GM23338 (cell line): ENCODE results near the gene SCART1. TPM values are rescaled to one million over a fixed set of nuclear protein-coding genes. Genes with fewer than 3 reads are reported as not detected.

Experiments used
- ATAC-seq: fragments of 200-7000 bp; cut with Tn5 transposase; 3 replicates; pipeline ENCODE4 v1.9.1; 2020
- DNase-seq: peaks from one replicate; pipeline ENCODE4 v3.0.0-alpha.2; 2015; ENCODE audit warnings: low spot score
- H2AFZ ChIP-seq: fragments of 200-600 bp; sonication (generic); 2 replicates; pipeline ENCODE4 v1.8.0; 2016; ENCODE audit warnings: antibody characterized with exemption, mild to moderate bottlenecking, moderate library complexity
- H3F3A ChIP-seq: fragments of 200-600 bp; sonication (generic); replicated peaks from 2 replicates; pipeline ENCODE4 v1.8.0; 2017; ENCODE audit warnings: antibody characterized with exemption, mixed run types, low read depth
- H3K27ac ChIP-seq: fragments of 200-600 bp; sonication (generic); 2 replicates; pipeline ENCODE4 v1.6.1; 2016; ENCODE audit warnings: low read depth
- H3K27me3 ChIP-seq: fragments of 200-600 bp; sonication (generic); 2 replicates; pipeline ENCODE4 v1.8.0; 2016; ENCODE audit warnings: mild to moderate bottlenecking, mixed run types, moderate library complexity; ENCODE audit not compliant: insufficient read depth
- H3K36me3 ChIP-seq: fragments of 200-600 bp; sonication (generic); 2 replicates; pipeline ENCODE4 v1.8.0; 2016; ENCODE audit warnings: mild to moderate bottlenecking; ENCODE audit not compliant: insufficient read depth
- H3K4me1 ChIP-seq: fragments of 200-600 bp; sonication (generic); 2 replicates; pipeline ENCODE4 v1.8.0; 2016; ENCODE audit warnings: mild to moderate bottlenecking, moderate library complexity; ENCODE audit not compliant: insufficient read depth
- H3K4me2 ChIP-seq: fragments of 200-600 bp; sonication (generic); 2 replicates; pipeline ENCODE4 v1.7.1; 2017; ENCODE audit warnings: mixed run types
- H3K4me3 ChIP-seq: fragments of 200-600 bp; sonication (generic); 2 replicates; pipeline ENCODE4 v1.6.1; 2016; ENCODE audit warnings: mixed run types
- H3K79me2 ChIP-seq: fragments of 200-600 bp; sonication (generic); replicated peaks from 2 replicates; pipeline ENCODE4 v1.8.0; 2017; ENCODE audit warnings: mild to moderate bottlenecking; ENCODE audit not compliant: insufficient read depth
- H3K9me2 ChIP-seq: fragments of 200-600 bp; sonication (generic); 2 replicates; pipeline ENCODE4 v1.8.0; 2017; ENCODE audit not compliant: insufficient read depth
- H4K20me1 ChIP-seq: fragments of 200-600 bp; sonication (generic); replicated peaks from 2 replicates; pipeline ENCODE4 v1.8.0; 2017; ENCODE audit warnings: mild to moderate bottlenecking; ENCODE audit not compliant: insufficient read depth
- H3K27ac Mint-ChIP-seq: 2 replicates; pipeline ENCODE4 v1.8.0; 2020; ENCODE audit warnings: inconsistent platforms, mild to moderate bottlenecking, moderate library complexity, mixed read lengths
- H3K27me3 Mint-ChIP-seq: 3 replicates; pipeline ENCODE4 v1.8.0; 2022; ENCODE audit warnings: low read depth, mild to moderate bottlenecking, moderate library complexity, mixed read lengths, inconsistent platforms; ENCODE audit not compliant: insufficient read depth, poor library complexity
- H3K36me3 Mint-ChIP-seq: 3 replicates; pipeline ENCODE4 v1.8.0; 2021; ENCODE audit warnings: low read depth, mild to moderate bottlenecking, inconsistent platforms, moderate library complexity, mixed read lengths
- H3K4me1 Mint-ChIP-seq: 3 replicates; pipeline ENCODE4 v1.8.0; 2020; ENCODE audit warnings: mild to moderate bottlenecking, inconsistent platforms, mixed read lengths
- H3K4me3 Mint-ChIP-seq: 3 replicates; pipeline ENCODE4 v1.8.0; 2021; ENCODE audit warnings: moderate library complexity, mild to moderate bottlenecking, inconsistent platforms, mixed read lengths
- H3K9me3 Mint-ChIP-seq: 3 replicates; pipeline ENCODE4 v1.8.0; 2020; ENCODE audit warnings: moderate library complexity, mild to moderate bottlenecking, inconsistent platforms, mixed read lengths
- POLR2AphosphoS5 ChIP-seq: IDR thresholded peaks from 2 replicates; pipeline ENCODE4 v1.6.1; 2016; ENCODE audit warnings: antibody characterized with exemption, low read depth
- REST ChIP-seq: IDR thresholded peaks from one replicate; pipeline ENCODE4 v1.6.1; 2018; ENCODE audit warnings: antibody characterized with exemption; ENCODE audit not compliant: unreplicated experiment
- polyA plus RNA-seq: library from polyadenylated mRNA; unstranded; fragments of >200 nt; fragmentation: Nextera tagmentation; extraction: Ambion mirVana; gene quantifications from 2 replicates; pipeline ENCODE4 v1.2.1, GENCODE V29; 2016
- total RNA-seq: library from RNA; depleted of rRNA; stranded (reverse); fragments of >200 nt; shearing (Covaris generic); gene quantifications from 2 replicates; pipeline ENCODE4 v1.2.3, GENCODE V29; 2014
- TF ChIP-seq, protein P1 (sequence below): fragments of 250-450 bp; sonication (Bioruptor Pico); IDR thresholded peaks from 2 replicates; pipeline ENCODE4 v1.5.0; 2020; ENCODE audit warnings: mild to moderate bottlenecking, moderate library complexity
- TF ChIP-seq, protein P2 (sequence below), 2 experiments: fragments of 200-600 bp in 1 of 2; sonication (generic) in 1 of 2; conservative IDR thresholded peaks; 2 replicates each; pipeline versions ENCODE4 v1.5.1 to v1.6.1; 2016 to 2017; ENCODE audit warnings: antibody characterized with exemption in 2 of 2, low read depth in 2 of 2, mild to moderate bottlenecking in 2 of 2, moderate library complexity in 1 of 2

The SCART1 gene
- total and polyA plus RNA-seq, 2 experiments from 2014 or later, result 0.59 TPM; not detected in 1

GRCh38 chr10:133484818-133485217 lies 31.1 kb downstream of the SCART1 start:
- no peak for ATAC-seq
- no peaks in the 10 kb centered on the region for H3K4me1 Mint-ChIP-seq
- H4K20me1 ChIP-seq, result no peaks in the 10 kb centered on the region
- H3K4me3 ChIP-seq, result no peak overlapping the region
- no peak overlapping the region for H3K4me2 ChIP-seq
- H3K27me3 ChIP-seq, result no peaks in the 10 kb centered on the region
- peaks cover 4% of the 10 kb centered on the region for H3K27me3 Mint-ChIP-seq
- H3F3A ChIP-seq, result no peaks in the 10 kb centered on the region
- no peak for DNase-seq
- no peak for TF ChIP-seq POLR2AphosphoS5
- TF ChIP-seq, protein P1, sequence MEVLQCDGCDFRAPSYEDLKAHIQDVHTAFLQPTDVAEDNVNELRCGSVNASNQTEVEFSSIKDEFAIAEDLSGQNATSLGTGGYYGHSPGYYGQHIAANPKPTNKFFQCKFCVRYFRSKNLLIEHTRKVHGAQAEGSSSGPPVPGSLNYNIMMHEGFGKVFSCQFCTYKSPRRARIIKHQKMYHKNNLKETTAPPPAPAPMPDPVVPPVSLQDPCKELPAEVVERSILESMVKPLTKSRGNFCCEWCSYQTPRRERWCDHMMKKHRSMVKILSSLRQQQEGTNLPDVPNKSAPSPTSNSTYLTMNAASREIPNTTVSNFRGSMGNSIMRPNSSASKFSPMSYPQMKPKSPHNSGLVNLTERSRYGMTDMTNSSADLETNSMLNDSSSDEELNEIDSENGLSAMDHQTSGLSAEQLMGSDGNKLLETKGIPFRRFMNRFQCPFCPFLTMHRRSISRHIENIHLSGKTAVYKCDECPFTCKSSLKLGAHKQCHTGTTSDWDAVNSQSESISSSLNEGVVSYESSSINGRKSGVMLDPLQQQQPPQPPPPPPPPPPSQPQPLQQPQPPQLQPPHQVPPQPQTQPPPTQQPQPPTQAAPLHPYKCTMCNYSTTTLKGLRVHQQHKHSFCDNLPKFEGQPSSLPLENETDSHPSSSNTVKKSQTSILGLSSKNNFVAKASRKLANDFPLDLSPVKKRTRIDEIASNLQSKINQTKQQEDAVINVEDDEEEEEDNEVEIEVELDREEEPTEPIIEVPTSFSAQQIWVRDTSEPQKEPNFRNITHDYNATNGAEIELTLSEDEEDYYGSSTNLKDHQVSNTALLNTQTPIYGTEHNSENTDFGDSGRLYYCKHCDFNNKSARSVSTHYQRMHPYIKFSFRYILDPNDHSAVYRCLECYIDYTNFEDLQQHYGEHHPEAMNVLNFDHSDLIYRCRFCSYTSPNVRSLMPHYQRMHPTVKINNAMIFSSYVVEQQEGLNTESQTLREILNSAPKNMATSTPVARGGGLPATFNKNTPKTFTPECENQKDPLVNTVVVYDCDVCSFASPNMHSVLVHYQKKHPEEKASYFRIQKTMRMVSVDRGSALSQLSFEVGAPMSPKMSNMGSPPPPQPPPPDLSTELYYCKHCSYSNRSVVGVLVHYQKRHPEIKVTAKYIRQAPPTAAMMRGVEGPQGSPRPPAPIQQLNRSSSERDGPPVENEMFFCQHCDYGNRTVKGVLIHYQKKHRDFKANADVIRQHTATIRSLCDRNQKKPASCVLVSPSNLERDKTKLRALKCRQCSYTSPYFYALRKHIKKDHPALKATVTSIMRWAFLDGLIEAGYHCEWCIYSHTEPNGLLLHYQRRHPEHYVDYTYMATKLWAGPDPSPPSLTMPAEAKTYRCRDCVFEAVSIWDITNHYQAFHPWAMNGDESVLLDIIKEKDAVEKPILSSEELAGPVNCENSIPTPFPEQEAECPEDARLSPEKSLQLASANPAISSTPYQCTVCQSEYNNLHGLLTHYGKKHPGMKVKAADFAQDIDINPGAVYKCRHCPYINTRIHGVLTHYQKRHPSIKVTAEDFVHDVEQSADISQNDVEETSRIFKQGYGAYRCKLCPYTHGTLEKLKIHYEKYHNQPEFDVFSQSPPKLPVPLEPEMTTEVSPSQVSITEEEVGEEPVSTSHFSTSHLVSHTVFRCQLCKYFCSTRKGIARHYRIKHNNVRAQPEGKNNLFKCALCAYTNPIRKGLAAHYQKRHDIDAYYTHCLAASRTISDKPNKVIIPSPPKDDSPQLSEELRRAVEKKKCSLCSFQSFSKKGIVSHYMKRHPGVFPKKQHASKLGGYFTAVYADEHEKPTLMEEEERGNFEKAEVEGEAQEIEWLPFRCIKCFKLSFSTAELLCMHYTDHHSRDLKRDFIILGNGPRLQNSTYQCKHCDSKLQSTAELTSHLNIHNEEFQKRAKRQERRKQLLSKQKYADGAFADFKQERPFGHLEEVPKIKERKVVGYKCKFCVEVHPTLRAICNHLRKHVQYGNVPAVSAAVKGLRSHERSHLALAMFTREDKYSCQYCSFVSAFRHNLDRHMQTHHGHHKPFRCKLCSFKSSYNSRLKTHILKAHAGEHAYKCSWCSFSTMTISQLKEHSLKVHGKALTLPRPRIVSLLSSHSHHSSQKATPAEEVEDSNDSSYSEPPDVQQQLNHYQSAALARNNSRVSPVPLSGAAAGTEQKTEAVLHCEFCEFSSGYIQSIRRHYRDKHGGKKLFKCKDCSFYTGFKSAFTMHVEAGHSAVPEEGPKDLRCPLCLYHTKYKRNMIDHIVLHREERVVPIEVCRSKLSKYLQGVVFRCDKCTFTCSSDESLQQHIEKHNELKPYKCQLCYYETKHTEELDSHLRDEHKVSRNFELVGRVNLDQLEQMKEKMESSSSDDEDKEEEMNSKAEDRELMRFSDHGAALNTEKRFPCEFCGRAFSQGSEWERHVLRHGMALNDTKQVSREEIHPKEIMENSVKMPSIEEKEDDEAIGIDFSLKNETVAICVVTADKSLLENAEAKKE (CRISPR knock-in tag), result no peak
- no peaks in the 10 kb centered on the region; the same call in 1 of the 2 replicates for H3K36me3 ChIP-seq
- no peaks in the 10 kb centered on the region for H3K9me2 ChIP-seq
- peaks cover 82% of the 10 kb centered on the region for H3K9me3 Mint-ChIP-seq
- H2AFZ ChIP-seq, result no peak overlapping the region
- no peak overlapping the region for H3K4me3 Mint-ChIP-seq
- H3K27ac Mint-ChIP-seq, result no peak overlapping the region
- H3K27ac ChIP-seq, result no peak overlapping the region
- peaks cover 6% of the 10 kb centered on the region; the same call in 2 of the 3 replicates for H3K36me3 Mint-ChIP-seq
- H3K4me1 ChIP-seq, result no peaks in the 10 kb centered on the region
- H3K79me2 ChIP-seq, result no peaks in the 10 kb centered on the region

GRCh38 chr10:133487085-133487484 lies 33.3 kb downstream of the SCART1 start:
- no peak for ATAC-seq
- H3K27me3 Mint-ChIP-seq, result peaks cover 4% of the 10 kb centered on the region

More at GRCh38 chr10:133487085-133487484, 33.3 kb downstream of the SCART1 start:
- no peak overlapping the region for H3K4me3 Mint-ChIP-seq
- no peaks in the 10 kb centered on the region for H3K4me1 Mint-ChIP-seq
- H4K20me1 ChIP-seq, result no peaks in the 10 kb centered on the region
- no peak overlapping the region for H3K4me2 ChIP-seq
- peaks cover 86% of the 10 kb centered on the region for H3K9me3 Mint-ChIP-seq
- TF ChIP-seq, protein P2, sequence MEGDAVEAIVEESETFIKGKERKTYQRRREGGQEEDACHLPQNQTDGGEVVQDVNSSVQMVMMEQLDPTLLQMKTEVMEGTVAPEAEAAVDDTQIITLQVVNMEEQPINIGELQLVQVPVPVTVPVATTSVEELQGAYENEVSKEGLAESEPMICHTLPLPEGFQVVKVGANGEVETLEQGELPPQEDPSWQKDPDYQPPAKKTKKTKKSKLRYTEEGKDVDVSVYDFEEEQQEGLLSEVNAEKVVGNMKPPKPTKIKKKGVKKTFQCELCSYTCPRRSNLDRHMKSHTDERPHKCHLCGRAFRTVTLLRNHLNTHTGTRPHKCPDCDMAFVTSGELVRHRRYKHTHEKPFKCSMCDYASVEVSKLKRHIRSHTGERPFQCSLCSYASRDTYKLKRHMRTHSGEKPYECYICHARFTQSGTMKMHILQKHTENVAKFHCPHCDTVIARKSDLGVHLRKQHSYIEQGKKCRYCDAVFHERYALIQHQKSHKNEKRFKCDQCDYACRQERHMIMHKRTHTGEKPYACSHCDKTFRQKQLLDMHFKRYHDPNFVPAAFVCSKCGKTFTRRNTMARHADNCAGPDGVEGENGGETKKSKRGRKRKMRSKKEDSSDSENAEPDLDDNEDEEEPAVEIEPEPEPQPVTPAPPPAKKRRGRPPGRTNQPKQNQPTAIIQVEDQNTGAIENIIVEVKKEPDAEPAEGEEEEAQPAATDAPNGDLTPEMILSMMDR (conservative IDR thresholded peaks at IDR 0.05; ENCODE audit: low read depth in 2 of 2), result no peak
- no peak for TF ChIP-seq REST
- H3K79me2 ChIP-seq, result no peaks in the 10 kb centered on the region
- H3K36me3 ChIP-seq, result peaks cover under 1% of the 10 kb centered on the region; the same call in 1 of the 2 replicates
- no peak overlapping the region for H3K27ac Mint-ChIP-seq
- H3K36me3 Mint-ChIP-seq, result peaks cover 6% of the 10 kb centered on the region; the same call in 2 of the 3 replicates
- H3K27ac ChIP-seq, result no peak overlapping the region
- no peaks in the 10 kb centered on the region for H3K9me2 ChIP-seq
- no peak for DNase-seq
- no peaks in the 10 kb centered on the region for H3F3A ChIP-seq
- no peak overlapping the region for H2AFZ ChIP-seq
- H3K4me3 ChIP-seq, result no peak overlapping the region
- no peaks in the 10 kb centered on the region for H3K27me3 ChIP-seq
- H3K4me1 ChIP-seq, result no peaks in the 10 kb centered on the region
